ENCODE measurements around the gene CLCN5.
A peak's percentile ranks its signal among the peaks of the same experiment; 100 is the strongest.

The CLCN5 gene

GRCh38 chrX:50088645-50089044 is 166.2 kb downstream of the CLCN5 start:
- no peak for DNase-seq (ENCODE audit: low spot score)

GRCh38 chrX:50093625-50094024 is 171.2 kb downstream of the CLCN5 start:
- no peak for DNase-seq (ENCODE audit: low spot score)

GRCh38 chrX:50097071-50097470 is 174.7 kb downstream of the CLCN5 start:
- no peak for DNase-seq (ENCODE audit: low spot score)

GRCh38 chrX:50098241-50098640 is 175.8 kb downstream of the CLCN5 start:
- no peak for DNase-seq (ENCODE audit: low spot score)

GRCh38 chrX:50098749-50099148 is 176.4 kb downstream of the CLCN5 start:
- no peak for DNase-seq (ENCODE audit: low spot score)

GRCh38 chrX:50099331-50099730 is 176.9 kb downstream of the CLCN5 start:
- no peak for DNase-seq (ENCODE audit: low spot score)

- DNase-seq (ENCODE audit: low spot score) = peak; percentile 4
These were observed 177.8 kb downstream of the CLCN5 start for GRCh38 chrX:50100188-50100587.

GRCh38 chrX:50103176-50103575 is 180.8 kb downstream of the CLCN5 start:
- DNase-seq (ENCODE audit: low spot score) = no peak

GRCh38 chrX:50103866-50104566 is 181.6 kb downstream of the CLCN5 start:
- DNase-seq (ENCODE audit: low spot score) = peak; percentile 10

GRCh38 chrX:50106051-50106675 is 183.8 kb downstream of the CLCN5 start:
- DNase-seq (ENCODE audit: low spot score) = no peak

- peak; percentile 8 for DNase-seq (ENCODE audit: low spot score)
These were observed 185.1 kb downstream of the CLCN5 start for GRCh38 chrX:50107470-50107869.

GRCh38 chrX:50108264-50108663 is 185.9 kb downstream of the CLCN5 start:
- DNase-seq (ENCODE audit: low spot score) = no peak

- DNase-seq (ENCODE audit: low spot score) = no peak
These were observed 189.3 kb downstream of the CLCN5 start for GRCh38 chrX:50111742-50112141.

- DNase-seq (ENCODE audit: low spot score) = no peak
These were observed 191.7 kb downstream of the CLCN5 start for GRCh38 chrX:50114113-50114512.

- no peak for DNase-seq (ENCODE audit: low spot score)
These were observed 193.6 kb downstream of the CLCN5 start for GRCh38 chrX:50115973-50116372.

- DNase-seq (ENCODE audit: low spot score) = no peak
These were observed 195.1 kb downstream of the CLCN5 start for GRCh38 chrX:50117476-50117875.

- no peak for DNase-seq (ENCODE audit: low spot score)
These were observed 203.1 kb downstream of the CLCN5 start for GRCh38 chrX:50125480-50125879.

- DNase-seq (ENCODE audit: low spot score) = no peak
These were observed 225.6 kb downstream of the CLCN5 start for GRCh38 chrX:50147972-50148371.

Data from GM03348 (cell line).